Effector CD8-positive, alpha-beta T cell (primary cell): ENCODE data around the gene SLC38A11.

Experiments
- DNase-seq: peaks from one replicate; lab custom pipeline; 2025; lab: John Stamatoyannopoulos, UW

SLC38A11 gene

GRCh38 chr2:164969909-164970690 is 14.8 kb upstream of the SLC38A11 start:
- no peak for DNase-seq

- no peak for DNase-seq
These were observed 12.5 kb upstream of the SLC38A11 start for GRCh38 chr2:164967781-164968228.

GRCh38 chr2:164967361-164967760 is 12.0 kb upstream of the SLC38A11 start:
- DNase-seq = no peak

- DNase-seq = no peak
These were observed 9.4 kb upstream of the SLC38A11 start for GRCh38 chr2:164964700-164965099.

- DNase-seq = no peak
These were observed 4.8 kb upstream of the SLC38A11 start for GRCh38 chr2:164960159-164960558.

DNA sequence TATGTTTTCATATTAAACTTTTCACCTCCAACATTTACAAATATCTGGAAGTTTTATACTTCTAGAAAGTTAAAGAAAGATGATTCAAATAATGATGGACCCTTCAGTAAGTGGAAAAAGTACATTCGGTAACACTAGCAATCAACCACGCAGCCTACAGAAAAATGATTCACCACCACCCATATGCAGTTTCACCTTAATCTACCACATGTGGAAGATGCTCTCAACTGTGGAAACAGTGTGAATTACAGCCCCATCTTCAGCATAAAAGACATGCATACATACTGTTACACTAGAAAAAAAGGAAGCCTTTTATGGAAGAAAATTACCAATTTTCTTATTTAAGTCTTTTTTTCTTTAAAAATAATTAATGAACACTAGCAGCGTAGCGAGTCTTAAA is 1.1 kb downstream of the SLC38A11 start:
- DNase-seq = no peak

- DNase-seq = no peak
These were observed 2.0 kb downstream of the SLC38A11 start for GRCh38 chr2:164953279-164953678.

GRCh38 chr2:164952057-164952702 is 3.1 kb downstream of the SLC38A11 start:
- DNase-seq = no peak

DNA sequence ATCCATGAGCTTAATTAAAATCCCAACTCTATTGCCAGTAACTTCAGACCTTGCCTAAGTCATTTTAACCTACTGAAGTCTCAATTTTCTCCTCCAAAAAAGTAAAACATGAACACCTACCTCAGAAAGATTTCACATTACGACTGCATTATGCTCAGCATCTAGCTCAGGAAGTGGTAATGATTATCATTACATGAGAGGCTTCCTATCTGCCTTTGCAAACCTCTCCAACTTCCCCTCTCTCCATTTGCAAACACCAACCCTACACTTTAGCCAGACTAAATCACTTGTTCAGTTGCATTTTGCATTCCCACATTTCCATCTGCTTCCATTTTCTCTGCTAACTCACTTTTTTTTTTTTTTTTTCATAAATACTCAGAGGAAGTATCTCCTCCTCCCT is 6.8 kb downstream of the SLC38A11 start:
- no peak for DNase-seq

DNA sequence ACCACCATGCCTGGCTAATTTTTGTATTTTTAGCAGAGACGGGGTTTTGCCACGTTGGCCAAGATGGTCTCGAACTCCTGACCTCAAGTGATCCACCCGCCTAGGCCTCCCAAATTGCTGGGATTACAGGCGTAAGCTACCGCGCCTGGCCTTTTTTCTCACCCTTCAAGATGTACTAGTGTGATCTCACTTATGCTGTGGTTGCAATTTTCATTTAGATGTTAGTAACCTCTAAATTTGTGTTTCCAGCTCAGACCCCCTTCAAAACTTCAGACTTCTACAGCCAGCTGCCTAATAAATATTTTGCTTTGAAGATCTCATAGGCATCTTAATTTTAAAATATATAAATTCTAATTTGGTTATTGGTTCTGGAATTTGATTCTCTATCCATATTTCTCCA is 8.0 kb downstream of the SLC38A11 start:
- no peak for DNase-seq

DNA sequence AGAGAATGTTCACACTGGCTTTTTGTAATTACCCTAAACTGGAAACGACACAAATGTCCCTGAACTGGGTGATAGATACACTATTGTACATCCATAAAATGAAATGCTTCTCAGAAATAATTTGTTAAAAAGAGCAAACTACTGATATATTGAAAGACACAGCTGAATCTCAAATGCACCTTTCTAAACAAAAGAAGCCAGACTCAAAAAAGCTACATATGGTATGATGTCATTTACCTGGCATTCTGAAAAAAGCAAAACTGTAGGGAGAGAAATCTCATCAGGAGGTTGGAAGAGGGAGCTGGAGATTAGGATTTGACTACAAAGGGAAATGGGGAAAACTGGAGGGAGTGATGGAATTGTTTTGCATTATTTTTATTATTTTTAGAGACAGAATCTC is 12.0 kb downstream of the SLC38A11 start:
- no peak for DNase-seq

DNA sequence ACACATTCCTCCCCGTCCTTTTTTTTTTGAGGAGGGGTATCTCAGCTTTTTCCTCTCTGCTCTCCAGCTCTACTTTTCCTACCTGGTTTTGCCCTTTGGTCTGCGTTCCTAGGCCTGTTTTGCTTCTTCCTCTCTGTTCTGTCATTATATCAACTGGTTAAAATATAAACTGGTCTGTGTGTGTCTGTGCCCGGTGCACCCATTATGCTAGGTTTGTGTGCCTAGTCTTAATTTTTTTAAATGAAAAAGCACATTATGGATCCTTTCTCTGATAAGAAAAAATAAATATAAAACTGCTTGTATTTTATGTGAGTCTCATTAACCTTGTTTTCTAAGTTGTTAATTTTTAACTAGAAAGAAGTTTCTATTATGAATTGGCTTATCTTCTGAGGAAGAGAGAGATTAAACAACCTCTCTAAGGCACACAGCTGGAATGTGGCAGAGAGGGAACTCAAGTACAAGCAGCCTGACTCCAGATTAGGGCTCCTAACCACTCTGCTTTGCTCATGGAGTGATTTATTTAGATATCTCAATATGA is 17.4 kb downstream of the SLC38A11 start:
- no peak for DNase-seq

DNA sequence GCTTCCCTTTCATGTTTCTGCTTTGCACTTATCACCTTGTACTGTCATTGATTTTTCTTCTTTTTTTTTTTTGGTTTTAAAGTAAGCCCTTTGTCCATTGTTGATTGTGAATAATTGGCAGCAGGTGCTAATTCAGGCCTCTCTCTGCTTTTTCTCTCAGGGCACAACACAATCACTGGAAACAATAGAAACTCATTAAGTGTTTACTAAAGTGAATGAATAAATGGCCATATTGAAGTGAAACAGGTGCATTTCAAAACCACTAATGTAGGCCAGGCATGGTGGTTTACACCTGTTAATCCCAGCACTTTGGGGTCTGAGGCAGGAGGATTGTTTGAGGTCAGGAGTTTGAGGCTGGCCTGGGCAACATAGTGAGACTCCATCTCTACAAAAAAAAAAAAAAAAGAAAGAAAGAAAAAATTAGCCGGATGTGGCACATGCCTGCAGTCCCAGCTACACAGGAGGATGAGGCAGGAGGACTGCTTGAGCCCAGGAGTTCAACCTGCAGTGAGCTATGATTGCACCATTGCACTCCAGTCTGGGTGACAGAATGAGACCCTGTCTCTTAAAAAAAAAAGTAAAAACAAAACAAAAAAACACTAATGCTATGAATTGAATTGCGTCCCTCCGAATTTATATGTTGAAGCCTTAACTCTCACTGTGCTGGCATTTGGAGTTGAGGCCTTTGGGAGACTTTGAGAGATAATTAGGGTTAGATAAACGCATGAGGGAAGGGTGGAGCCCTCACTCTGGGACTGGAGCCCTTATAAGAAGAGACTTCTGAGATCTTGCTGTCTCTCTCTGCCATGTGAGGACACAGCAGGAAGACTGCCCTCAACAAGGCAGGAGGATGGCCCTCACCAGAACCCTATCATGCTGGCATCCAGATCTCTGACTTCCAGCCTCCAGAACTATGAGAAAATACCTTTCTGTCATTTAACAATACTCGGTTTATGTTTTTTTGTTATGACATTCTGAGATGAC is 19.9 kb downstream of the SLC38A11 start:
- DNase-seq = no peak

DNA sequence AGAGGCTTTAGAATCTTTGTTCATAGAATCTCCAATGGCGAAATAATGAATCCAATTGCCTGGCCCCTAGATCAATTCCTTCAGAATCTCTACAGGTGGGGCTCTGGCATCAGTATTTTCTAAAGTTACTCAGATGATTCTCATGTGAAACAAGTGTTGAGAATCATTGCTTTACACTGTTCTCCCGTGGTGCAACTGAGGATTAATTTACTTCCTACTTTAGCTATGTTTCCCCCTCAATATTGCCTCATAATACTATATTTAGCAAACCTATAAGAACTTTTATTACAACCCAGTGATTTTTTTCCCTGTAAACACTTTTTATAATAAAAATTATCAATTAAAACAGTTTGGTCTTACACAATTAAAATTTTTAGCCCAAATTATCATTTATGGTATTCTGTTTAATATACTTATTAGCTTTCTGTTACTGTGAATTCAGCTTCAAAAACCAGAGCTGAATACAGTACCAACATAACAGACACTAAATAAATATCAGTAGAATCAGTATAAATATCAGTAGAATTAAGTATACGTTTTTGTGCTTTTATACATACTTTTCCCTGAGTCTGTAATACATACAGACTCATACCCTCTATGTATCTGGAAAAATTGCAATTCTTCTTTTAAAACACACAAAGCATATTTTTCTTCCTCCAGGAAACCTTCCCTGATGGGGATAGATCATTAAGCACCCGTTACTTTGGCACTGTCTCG is 20.8 kb downstream of the SLC38A11 start:
- DNase-seq = no peak

- no peak for DNase-seq
These were observed 21.6 kb downstream of the SLC38A11 start for GRCh38 chr2:164933671-164934189.

GRCh38 chr2:164932377-164932776 is 22.9 kb downstream of the SLC38A11 start:
- no peak for DNase-seq

DNA sequence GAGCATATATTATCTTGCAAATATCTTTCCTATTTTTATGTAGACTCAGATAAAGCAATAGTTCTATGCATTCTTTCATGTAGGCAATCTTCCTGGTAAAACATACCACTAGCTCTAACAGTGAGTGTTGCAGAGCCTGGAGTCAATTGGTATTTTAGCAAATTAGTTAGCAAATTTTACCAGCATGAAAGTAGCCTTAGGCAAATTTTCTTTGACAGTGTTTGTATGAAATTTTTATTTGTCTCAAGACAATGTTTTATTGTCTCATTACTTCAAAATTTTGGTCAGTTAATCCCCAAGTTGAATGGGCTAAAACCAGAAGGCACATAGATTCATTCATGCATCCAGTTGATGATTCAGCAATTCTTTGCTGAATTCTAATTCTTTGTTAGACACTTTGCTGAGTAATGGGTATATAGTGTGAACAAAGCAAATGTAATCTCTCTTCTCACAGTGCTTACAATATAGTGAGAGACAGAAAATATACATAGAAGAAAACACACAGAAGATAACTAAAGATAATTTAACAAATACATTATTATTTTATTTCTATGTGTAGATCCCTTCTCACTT is 27.1 kb downstream of the SLC38A11 start:
- DNase-seq = no peak

DNA sequence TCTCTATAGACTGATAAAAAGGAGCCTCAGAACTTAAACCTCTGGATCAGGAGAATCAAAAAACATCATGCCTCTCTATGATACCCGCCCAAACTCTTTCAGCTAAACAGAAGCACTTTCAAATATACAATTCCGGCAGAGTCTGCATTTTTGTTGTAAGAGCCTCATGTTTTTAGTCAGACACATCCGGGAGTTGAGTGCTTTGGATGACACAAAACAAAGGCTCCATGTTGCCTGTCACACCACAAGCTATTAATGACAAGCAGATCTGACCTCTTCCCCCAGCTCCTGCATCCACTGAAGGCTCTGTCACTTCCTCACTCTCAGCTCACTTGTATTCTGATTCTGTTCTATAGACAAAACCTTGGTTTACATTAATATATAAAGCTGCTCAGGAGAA is 33.2 kb downstream of the SLC38A11 start:
- no peak for DNase-seq

DNA sequence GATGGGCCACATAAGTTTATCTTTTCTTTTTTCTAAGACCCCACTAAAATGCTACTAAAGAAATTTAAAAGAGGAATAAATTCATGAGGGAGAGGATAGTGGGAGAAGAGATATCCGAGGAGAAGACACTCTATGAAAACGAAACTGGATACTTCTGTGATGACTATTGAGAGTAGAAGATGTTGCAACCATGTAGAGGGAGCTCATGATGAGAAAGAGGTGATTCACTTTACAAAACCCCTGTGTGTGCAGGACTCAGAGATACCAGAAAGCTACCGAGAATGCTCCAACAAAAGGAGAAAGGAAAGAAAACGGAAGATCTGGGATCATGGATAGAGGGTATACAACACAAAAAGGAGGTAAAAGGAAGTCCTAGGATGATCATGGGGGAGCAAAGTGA is 34.9 kb downstream of the SLC38A11 start:
- no peak for DNase-seq

DNA sequence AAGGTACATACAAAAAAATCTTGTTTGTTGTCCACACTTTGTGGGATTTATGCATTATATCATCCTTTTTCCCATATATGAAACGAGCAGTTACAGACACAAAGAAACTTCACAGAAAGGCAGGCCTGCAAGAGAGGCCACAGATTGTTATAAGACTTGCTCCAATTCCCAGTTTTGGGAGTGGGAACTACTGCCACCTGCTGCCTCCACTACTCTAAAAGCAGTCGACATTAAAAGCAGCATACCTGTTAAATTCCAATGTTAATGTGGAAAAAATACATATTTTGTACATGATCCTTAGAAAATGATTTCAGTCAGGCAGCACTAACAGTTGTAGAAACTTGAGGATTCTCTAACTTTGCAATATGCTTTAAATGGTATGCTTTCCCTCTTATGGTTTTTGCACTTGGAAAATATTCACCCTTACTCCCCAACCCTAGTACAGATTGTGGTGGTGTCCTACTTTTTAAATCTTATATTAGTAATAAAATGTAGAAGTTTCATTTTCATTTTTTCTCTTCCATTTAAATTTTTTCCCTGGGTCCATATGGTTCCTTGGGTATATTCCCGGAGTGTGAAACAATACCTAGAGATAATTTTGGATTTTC is 37.9 kb downstream of the SLC38A11 start:
- DNase-seq = no peak
